OCI-M2 (cell line): ENCODE measurements around the gene PSMD11.
A peak's percentile ranks its signal among the peaks of the same experiment; 100 is the strongest.
"Not testable (repeated sequence)": the region's sequence is repeated elsewhere in the genome, so short reads cannot be mapped to it uniquely, and the experiment has no call there.

ENCODE experiments used
- DNase-seq: peaks from one replicate; lab custom pipeline; 2025; ENCODE audit not compliant: unreplicated experiment; lab: John Stamatoyannopoulos, UW

PSMD11 gene

GRCh38 chr17:32444301-32445073, at the start of gene PSMD11:
Gene PSMD11, plus strand, starts transcription at chr17:32444510. Its CDS starts 14 bp downstream, at chr17:32444524.
- DNase-seq: no peak

- DNase-seq: no peak
These were observed 48.0 kb upstream of the PSMD11 start for GRCh38 chr17:32396343-32396742.

- no peak for DNase-seq
These were observed 45.4 kb upstream of the PSMD11 start for GRCh38 chr17:32398946-32399345.

GRCh38 chr17:32410085-32410484, 34.2 kb upstream of the PSMD11 start:
- not testable (repeated sequence) for DNase-seq

GRCh38 chr17:32426894-32427293, 17.4 kb upstream of the PSMD11 start:
- DNase-seq: no peak

- DNase-seq: no peak
These were observed 14.7 kb upstream of the PSMD11 start for GRCh38 chr17:32429598-32429997.

GRCh38 chr17:32440722-32441121, 3.6 kb upstream of the PSMD11 start:
- DNase-seq: no peak

GRCh38 chr17:32441886-32442285, 2.4 kb upstream of the PSMD11 start:
- DNase-seq: no peak

- peak; percentile 77 for DNase-seq
These were observed 446 bp upstream of the PSMD11 start for GRCh38 chr17:32443827-32444300.

- DNase-seq: no peak
These were observed 735 bp downstream of the PSMD11 start for GRCh38 chr17:32445074-32445415.

GRCh38 chr17:32445497-32445896, 1.2 kb downstream of the PSMD11 start:
- no peak for DNase-seq

GRCh38 chr17:32445971-32446370, 1.7 kb downstream of the PSMD11 start:
- no peak for DNase-seq

GRCh38 chr17:32446949-32447348, 2.6 kb downstream of the PSMD11 start:
- no peak for DNase-seq

- no peak for DNase-seq
These were observed 5.7 kb downstream of the PSMD11 start for GRCh38 chr17:32449963-32450362.

- not testable (repeated sequence) for DNase-seq
These were observed 6.1 kb downstream of the PSMD11 start for GRCh38 chr17:32450379-32450778.

GRCh38 chr17:32451879-32452278, 7.6 kb downstream of the PSMD11 start:
- no peak for DNase-seq

GRCh38 chr17:32452281-32452680, 8.0 kb downstream of the PSMD11 start:
- no peak for DNase-seq

GRCh38 chr17:32453370-32453769, 9.1 kb downstream of the PSMD11 start:
- no peak for DNase-seq

GRCh38 chr17:32458371-32458770, 14.1 kb downstream of the PSMD11 start:
- no peak for DNase-seq

- DNase-seq: no peak
These were observed 15.7 kb downstream of the PSMD11 start for GRCh38 chr17:32460054-32460453.

GRCh38 chr17:32461498-32461852, 17.2 kb downstream of the PSMD11 start:
- DNase-seq: no peak

- no peak for DNase-seq
These were observed 17.7 kb downstream of the PSMD11 start for GRCh38 chr17:32461853-32462617.
